HepG2 (cell line): Measurements from ENCODE around the gene RB1. TPM values are rescaled to one million over a fixed set of nuclear protein-coding genes. Genes with fewer than 3 reads are reported as not detected.

Experiments used
- CREB1 ChIP-seq, 2 experiments: fragments of 450-650 bp in 1 of 2; IDR thresholded peaks; 2 replicates each; pipeline ENCODE4 v1.6.1; 2016 to 2017; ENCODE audit warnings: control low read depth in 1 of 2, mild to moderate bottlenecking in 1 of 2, missing compliant biosample characterization in 1 of 2, missing genetic modification characterization in 1 of 2
- HDAC1 ChIP-seq: sonication (generic); formaldehyde crosslinking; IDR thresholded peaks from 2 replicates; pipeline ENCODE4 v1.5.1; 2020; ENCODE audit warnings: mild to moderate bottlenecking, missing genetic modification reagents
- HDAC6 ChIP-seq: fragments of 200-600 bp; sonication (generic); IDR thresholded peaks from 2 replicates; pipeline ENCODE4 v1.7.0; 2017; ENCODE audit warnings: mild to moderate bottlenecking, antibody characterized with exemption, low read length, low read depth
- HIC2 ChIP-seq: sonication (generic); formaldehyde crosslinking; IDR thresholded peaks from 2 replicates; pipeline ENCODE4 v1.9.0; 2022; ENCODE audit warnings: low read depth, missing genetic modification reagents
- HOXA3 ChIP-seq: sonication (generic); formaldehyde crosslinking; IDR thresholded peaks from 2 replicates; pipeline ENCODE4 v1.5.0; 2020; ENCODE audit warnings: missing genetic modification reagents
- PREB ChIP-seq: sonication (generic); formaldehyde crosslinking; IDR thresholded peaks from 2 replicates; pipeline ENCODE4 v1.4.0; 2020; ENCODE audit warnings: missing genetic modification reagents
- PRMT3 ChIP-seq: sonication (generic); formaldehyde crosslinking; IDR thresholded peaks from 2 replicates; pipeline ENCODE4 v1.8.1; 2022; ENCODE audit warnings: low read depth, mild to moderate bottlenecking, moderate library complexity, missing genetic modification reagents, borderline replicate concordance
- SYNCRIP ChIP-seq: fragments of 200-400 bp; formaldehyde crosslinking; IDR thresholded peaks from 2 replicates; pipeline ENCODE4 v1.6.1; 2018; ENCODE audit warnings: mild to moderate bottlenecking, low read depth, low read length; ENCODE audit not compliant: insufficient read depth
- ZBTB4 ChIP-seq: sonication (generic); formaldehyde crosslinking; IDR thresholded peaks from 2 replicates; pipeline ENCODE4 v1.4.0; 2020; ENCODE audit warnings: missing genetic modification reagents, mild to moderate bottlenecking, borderline replicate concordance
- ZNF362 ChIP-seq: sonication (generic); formaldehyde crosslinking; IDR thresholded peaks from 2 replicates; pipeline ENCODE4 v1.4.0; 2020; ENCODE audit warnings: missing genetic modification reagents, mild to moderate bottlenecking, borderline replicate concordance
- ZNF629 ChIP-seq: sonication (generic); formaldehyde crosslinking; conservative IDR thresholded peaks from 2 replicates; pipeline ENCODE4 v1.5.0; 2020; ENCODE audit warnings: missing genetic modification reagents
- ZNF646 ChIP-seq: sonication (generic); formaldehyde crosslinking; IDR thresholded peaks from 2 replicates; pipeline ENCODE4 v1.9.0; 2021; ENCODE audit warnings: mild to moderate bottlenecking, missing genetic modification reagents
- ZNF782 ChIP-seq: sonication (generic); formaldehyde crosslinking; IDR thresholded peaks from 2 replicates; pipeline ENCODE4 v1.4.0; 2020; ENCODE audit warnings: missing genetic modification reagents, mild to moderate bottlenecking, borderline replicate concordance
- polyA plus RNA-seq, 8 experiments: library from polyadenylated mRNA; depleted of rRNA in 3 of 8; stranded (reverse) in 7 of 8; unstranded in 1 of 8; fragments of >200 nt; fragmentation: Illumina TruSeq in 4 of 8; extraction: Trizol in 4 of 8; gene quantifications; 2 replicates each; pipeline versions ENCODE4 v1.2.1 to v1.2.3, GENCODE V29; 2011 to 2016; ENCODE audit warnings: low read depth in 4 of 8, missing spikeins in 1 of 8, mixed read lengths in 1 of 8; ENCODE audit not compliant: insufficient read depth in 1 of 8
- total RNA-seq, 5 experiments: library from RNA; depleted of rRNA; stranded (reverse); fragments of >200 nt; fragmentation: Illumina TruSeq; extraction: Trizol; gene quantifications; 2 replicates each; pipeline ENCODE4 v1.2.3, GENCODE V29; 2016; ENCODE audit warnings: low read depth in 1 of 5

RB1 gene
- total and polyA plus RNA-seq, 2 of the 13 experiments (the other 11 are each of a cell fraction or from before 2014, with no cell fraction given), result 15.6 to 23.7 TPM

- no peak for TF ChIP-seq ZNF646 (CRISPR knock-in tag)
- TF ChIP-seq HIC2, result no peak
- peak; percentile 94 for TF ChIP-seq CREB1 (IDR thresholded peaks at IDR 0.05)
- TF ChIP-seq CREB1 (CRISPR knock-in tag; IDR thresholded peaks at IDR 0.05), result peak; percentile 96
- TF ChIP-seq ZBTB4, result no peak
- TF ChIP-seq ZNF362 (CRISPR knock-in tag), result peak; percentile 16; the same call in 1 of the 2 replicates
- TF ChIP-seq HDAC6, result no peak
- TF ChIP-seq PREB (CRISPR knock-in tag), result no peak
- no peak for TF ChIP-seq ZNF629 (CRISPR knock-in tag)
- TF ChIP-seq HDAC1 (CRISPR knock-in tag), result peak; percentile 91
- no peak for TF ChIP-seq SYNCRIP
- TF ChIP-seq PRMT3 (CRISPR knock-in tag), result no peak
- TF ChIP-seq HOXA3 (CRISPR knock-in tag), result peak; percentile 88
- TF ChIP-seq ZNF782 (CRISPR knock-in tag), result no peak
Observed at GRCh38 chr13:48303359-48304142, at the start of gene RB1 (continued).
